HepG2 (cell line): ENCODE results near the gene CCDC183. TPM values are rescaled to one million over a fixed set of nuclear protein-coding genes. Genes with fewer than 3 reads are reported as not detected.

Experiments used
- GATAD2A ChIP-seq: IDR thresholded peaks from 2 replicates; pipeline ENCODE4 v1.6.1; 2016
- HDAC1 ChIP-seq: sonication (generic); formaldehyde crosslinking; IDR thresholded peaks from 2 replicates; pipeline ENCODE4 v1.5.1; 2020; ENCODE audit warnings: mild to moderate bottlenecking, missing genetic modification reagents
- HMGXB4 ChIP-seq, 2 experiments: sonication (generic) in 1 of 2; formaldehyde crosslinking in 1 of 2; IDR thresholded peaks; 2 replicates each; pipeline versions ENCODE4 v1.4.0 to v1.6.1; 2018 to 2020; ENCODE audit warnings: missing genetic modification reagents in 2 of 2, borderline replicate concordance in 1 of 2, low read depth in 1 of 2, mild to moderate bottlenecking in 1 of 2, missing biosample characterization in 1 of 2
- MIER3 ChIP-seq: IDR thresholded peaks from 2 replicates; pipeline ENCODE4 v1.6.1; 2016; ENCODE audit warnings: missing compliant biosample characterization, borderline replicate concordance
- PATZ1 ChIP-seq: sonication (generic); formaldehyde crosslinking; IDR thresholded peaks from 2 replicates; pipeline ENCODE4 v1.4.0; 2020; ENCODE audit warnings: missing genetic modification reagents
- PHF8 ChIP-seq: sonication (generic); formaldehyde crosslinking; IDR thresholded peaks from 2 replicates; pipeline ENCODE4 v1.5.0; 2020; ENCODE audit warnings: missing genetic modification reagents
- ZMYM3 ChIP-seq: sonication (generic); formaldehyde crosslinking; IDR thresholded peaks from 2 replicates; pipeline ENCODE4 v1.5.1; 2020; ENCODE audit warnings: mild to moderate bottlenecking, missing genetic modification reagents
- ZNF567 ChIP-seq: sonication (generic); formaldehyde crosslinking; IDR thresholded peaks from 2 replicates; pipeline ENCODE4 v1.8.1; 2023; ENCODE audit warnings: mild to moderate bottlenecking, missing genetic modification reagents, borderline replicate concordance
- ZNF670 ChIP-seq: sonication (generic); formaldehyde crosslinking; IDR thresholded peaks from 2 replicates; pipeline ENCODE4 v1.8.0; 2022; ENCODE audit warnings: mild to moderate bottlenecking, missing genetic modification reagents, borderline replicate concordance
- polyA plus RNA-seq, 8 experiments: library from polyadenylated mRNA; depleted of rRNA in 3 of 8; stranded (reverse) in 7 of 8; unstranded in 1 of 8; fragments of >200 nt; fragmentation: Illumina TruSeq in 4 of 8; extraction: Trizol in 4 of 8; gene quantifications; 2 replicates each; pipeline versions ENCODE4 v1.2.1 to v1.2.3, GENCODE V29; 2011 to 2016; ENCODE audit warnings: low read depth in 4 of 8, missing spikeins in 1 of 8, mixed read lengths in 1 of 8; ENCODE audit not compliant: insufficient read depth in 1 of 8
- total RNA-seq, 5 experiments: library from RNA; depleted of rRNA; stranded (reverse); fragments of >200 nt; fragmentation: Illumina TruSeq; extraction: Trizol; gene quantifications; 2 replicates each; pipeline ENCODE4 v1.2.3, GENCODE V29; 2016; ENCODE audit warnings: low read depth in 1 of 5

Gene CCDC183
- total and polyA plus RNA-seq, 2 of the 13 experiments (the other 11 are each of a cell fraction or from before 2014, with no cell fraction given) = 5.0 to 66.4 TPM

- TF ChIP-seq PATZ1 (CRISPR knock-in tag) = peak; percentile 33; the same call in 1 of the 2 replicates
- TF ChIP-seq HDAC1 = 0 out of 2 replicates have a peak, but pooled peaks have one; percentile 35
- peak; percentile 38 for TF ChIP-seq ZMYM3 (CRISPR knock-in tag)
- TF ChIP-seq ZNF567 (CRISPR knock-in tag) = 0 out of 2 replicates have a peak, but pooled peaks have one; percentile 31
- 0 out of 2 replicates have a peak, but pooled peaks have one; percentile 31 for TF ChIP-seq ZNF670 (CRISPR knock-in tag)
- 0 out of 2 replicates have a peak, but pooled peaks have one; percentile 36 for TF ChIP-seq GATAD2A (CRISPR knock-in tag)
- 0 out of 2 replicates have a peak, but pooled peaks have one; percentile 8 for TF ChIP-seq PHF8
- peak; percentile 59 to 70; a peak in 2 of 4 replicates for TF ChIP-seq HMGXB4 (CRISPR knock-in tag; IDR thresholded peaks at IDR 0.05; ENCODE audit: borderline replicate concordance in 1 of 2, low read depth in 1 of 2)
- TF ChIP-seq MIER3 (CRISPR knock-in tag) = peak; percentile 43; the same call in 1 of the 2 replicates
Observed at GRCh38 chr9:136760834-136761544, 35.1 kb upstream of the CCDC183 start (continued).
